SK-N-SH (cell line): ENCODE measurements around the gene SUPT20H.

ENCODE experiments used
- CTCF ChIP-seq: fragments of 200-600 bp; sonication (generic); IDR thresholded peaks from 2 replicates; pipeline ENCODE4 v1.6.1; 2017; ENCODE audit warnings: antibody characterized with exemption, mild to moderate bottlenecking, moderate library complexity
- ELF1 ChIP-seq: IDR thresholded peaks from 2 replicates; pipeline ENCODE4 v1.4.0; 2012
- GATA2 ChIP-seq: sonication (generic); formaldehyde crosslinking; IDR thresholded peaks from 2 replicates; pipeline ENCODE4 v1.5.0; 2020; ENCODE audit warnings: mild to moderate bottlenecking, missing genetic modification reagents
- MAX ChIP-seq: IDR thresholded peaks from 2 replicates; pipeline ENCODE4 v1.4.0; 2012; ENCODE audit warnings: low read depth
- NRF1 ChIP-seq: IDR thresholded peaks from 2 replicates; pipeline ENCODE4 v1.6.1; 2012; ENCODE audit warnings: low read depth, mild to moderate bottlenecking, low read length
- PBX3 ChIP-seq: IDR thresholded peaks from 2 replicates; pipeline ENCODE4; 2012
- POLR2AphosphoS5 ChIP-seq: IDR thresholded peaks from 2 replicates; pipeline ENCODE4 v1.6.1; 2012; ENCODE audit warnings: low read depth, low read length
- RAD21 ChIP-seq: IDR thresholded peaks from 2 replicates; pipeline ENCODE4 v1.6.1; 2012; ENCODE audit warnings: mild to moderate bottlenecking, low read length
- REST ChIP-seq: IDR thresholded peaks from 2 replicates; pipeline ENCODE4 v1.6.1; 2012; ENCODE audit warnings: mild to moderate bottlenecking, low read depth, low read length, moderate library complexity
- RFX5 ChIP-seq: IDR thresholded peaks from 2 replicates; pipeline ENCODE4 v1.6.1; 2012; ENCODE audit warnings: mild to moderate bottlenecking, improper control_type of control experiment, low read length
- SIN3A ChIP-seq: IDR thresholded peaks from 2 replicates; pipeline ENCODE4 v1.6.1; 2012; ENCODE audit warnings: low read depth, mild to moderate bottlenecking, low read length, moderate library complexity, borderline replicate concordance
- TEAD4 ChIP-seq: IDR thresholded peaks from 2 replicates; pipeline ENCODE4 v1.4.0; 2012; ENCODE audit warnings: mild to moderate bottlenecking, borderline replicate concordance; ENCODE audit not compliant: insufficient read depth

GRCh38 chr13:37085606-37086005, 26.1 kb upstream of the SUPT20H start:
- TF ChIP-seq CTCF (no peak), SIN3A (no peak), GATA2 (CRISPR knock-in tag) (no peak), REST (no peak), MAX (no peak), TEAD4 (no peak), NRF1 (no peak), RAD21 (no peak), POLR2AphosphoS5 (no peak), ELF1 (no peak), RFX5 (no peak), PBX3 (no peak)
